Fibroblast of pulmonary artery (primary cell): ENCODE data around the gene APOBEC3G.

Experiments used
- DNase-seq: peaks from one replicate; pipeline ENCODE4 v3.0.0-alpha.2; 2010; ENCODE audit warnings: low read depth
- H3K4me3 ChIP-seq: replicated peaks from 2 replicates; pipeline ENCODE4 v1.5.1; 2011; ENCODE audit warnings: low read depth, mild to moderate bottlenecking, control low read depth, low read length, moderate library complexity
- TF ChIP-seq, protein P1 (sequence below): IDR thresholded peaks from 2 replicates; pipeline ENCODE4 v1.5.1; 2011; ENCODE audit warnings: mild to moderate bottlenecking, control low read depth, low read length, inconsistent platforms; ENCODE audit errors: missing control alignments

APOBEC3G gene

DNA sequence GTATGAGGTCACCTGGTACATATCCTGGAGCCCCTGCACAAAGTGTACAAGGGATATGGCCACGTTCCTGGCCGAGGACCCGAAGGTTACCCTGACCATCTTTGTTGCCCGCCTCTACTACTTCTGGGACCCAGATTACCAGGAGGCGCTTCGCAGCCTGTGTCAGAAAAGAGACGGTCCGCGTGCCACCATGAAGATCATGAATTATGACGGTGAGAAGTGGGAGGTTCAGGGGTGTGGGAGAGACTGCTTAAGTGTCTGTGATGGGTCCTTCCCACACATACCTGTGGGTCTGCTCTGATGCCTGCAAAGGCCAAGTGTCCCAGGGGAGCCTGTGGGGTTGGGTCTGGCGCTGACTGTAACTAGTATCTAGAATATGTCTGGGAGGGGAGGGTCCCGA, 3.9 kb downstream of the APOBEC3G start:
- no peak overlapping the region for H3K4me3 ChIP-seq
- TF ChIP-seq, protein P1, sequence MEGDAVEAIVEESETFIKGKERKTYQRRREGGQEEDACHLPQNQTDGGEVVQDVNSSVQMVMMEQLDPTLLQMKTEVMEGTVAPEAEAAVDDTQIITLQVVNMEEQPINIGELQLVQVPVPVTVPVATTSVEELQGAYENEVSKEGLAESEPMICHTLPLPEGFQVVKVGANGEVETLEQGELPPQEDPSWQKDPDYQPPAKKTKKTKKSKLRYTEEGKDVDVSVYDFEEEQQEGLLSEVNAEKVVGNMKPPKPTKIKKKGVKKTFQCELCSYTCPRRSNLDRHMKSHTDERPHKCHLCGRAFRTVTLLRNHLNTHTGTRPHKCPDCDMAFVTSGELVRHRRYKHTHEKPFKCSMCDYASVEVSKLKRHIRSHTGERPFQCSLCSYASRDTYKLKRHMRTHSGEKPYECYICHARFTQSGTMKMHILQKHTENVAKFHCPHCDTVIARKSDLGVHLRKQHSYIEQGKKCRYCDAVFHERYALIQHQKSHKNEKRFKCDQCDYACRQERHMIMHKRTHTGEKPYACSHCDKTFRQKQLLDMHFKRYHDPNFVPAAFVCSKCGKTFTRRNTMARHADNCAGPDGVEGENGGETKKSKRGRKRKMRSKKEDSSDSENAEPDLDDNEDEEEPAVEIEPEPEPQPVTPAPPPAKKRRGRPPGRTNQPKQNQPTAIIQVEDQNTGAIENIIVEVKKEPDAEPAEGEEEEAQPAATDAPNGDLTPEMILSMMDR = no peak
- no peak for DNase-seq

- TF ChIP-seq, protein P1 = no peak
- no peak for DNase-seq
- no peak overlapping the region for H3K4me3 ChIP-seq
Measured at GRCh38 chr22:39081598-39081997, 4.5 kb downstream of the APOBEC3G start.

DNA sequence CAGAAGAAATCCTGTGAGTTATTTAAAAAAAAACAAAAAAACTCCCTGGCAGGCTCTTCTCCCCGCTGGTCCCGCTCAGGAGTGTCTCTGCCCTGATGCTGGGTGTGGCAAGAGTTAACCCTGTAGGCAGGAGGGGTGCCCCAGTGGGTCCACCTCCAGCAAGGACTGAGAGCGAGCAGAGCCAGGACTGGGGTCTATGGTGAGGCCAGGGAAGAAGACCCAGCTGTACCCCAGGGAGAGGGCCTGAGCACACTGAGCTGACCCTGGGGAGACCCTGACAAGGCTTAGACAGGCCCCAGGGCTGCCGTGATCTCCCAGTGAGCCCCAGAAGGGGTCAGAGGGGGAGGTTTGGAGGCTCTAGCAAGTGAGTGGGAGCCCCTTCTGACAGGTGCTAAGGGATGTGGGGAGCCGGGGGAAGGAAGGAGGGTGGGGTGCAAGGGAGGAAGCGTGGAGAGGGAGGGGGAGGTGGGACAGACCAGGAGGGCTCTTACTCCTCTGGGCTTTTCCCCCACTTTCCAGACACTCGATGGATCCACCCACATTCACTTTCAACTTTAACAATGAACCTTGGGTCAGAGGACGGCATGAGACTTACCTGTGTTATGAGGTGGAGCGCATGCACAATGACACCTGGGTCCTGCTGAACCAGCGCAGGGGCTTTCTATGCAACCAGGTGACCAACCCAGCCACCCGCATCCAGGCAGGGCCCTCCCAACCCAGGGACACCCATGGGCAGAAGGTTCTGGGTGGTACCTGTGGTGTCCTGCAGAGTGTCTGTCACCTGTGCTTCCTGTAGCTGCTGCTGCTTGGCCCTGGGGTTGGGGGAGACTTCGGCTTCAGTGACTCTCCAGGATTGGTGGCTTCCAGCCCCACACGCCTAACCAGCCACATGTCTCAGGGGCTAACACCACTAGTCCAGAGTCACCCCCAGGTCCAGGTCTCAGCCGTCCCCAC, 6.4 kb downstream of the APOBEC3G start:
- no peak for DNase-seq
- no peak overlapping the region for H3K4me3 ChIP-seq
- TF ChIP-seq, protein P1 = no peak

DNA sequence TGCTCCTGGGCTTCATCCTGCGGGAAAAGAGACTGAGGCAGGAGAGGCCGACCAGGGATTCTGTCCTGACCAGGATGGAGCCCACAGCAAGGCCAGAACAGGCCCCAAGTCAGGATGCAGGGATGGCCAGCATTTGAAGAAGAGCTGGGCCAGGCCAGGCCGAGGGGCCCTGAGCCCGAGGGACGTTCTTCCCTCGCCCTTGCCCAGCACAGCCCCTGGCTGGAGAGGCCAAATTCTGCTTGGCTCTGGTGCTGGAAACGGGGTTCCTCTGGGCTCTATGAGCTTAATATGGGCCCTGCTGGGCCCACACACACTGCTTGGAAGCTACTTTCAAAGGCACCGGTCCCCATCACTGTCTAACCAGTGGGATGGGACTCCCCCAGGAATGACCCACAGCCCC, 7.6 kb downstream of the APOBEC3G start:
- H3K4me3 ChIP-seq = no peak overlapping the region
- TF ChIP-seq, protein P1 = no peak
- DNase-seq = no peak

DNA sequence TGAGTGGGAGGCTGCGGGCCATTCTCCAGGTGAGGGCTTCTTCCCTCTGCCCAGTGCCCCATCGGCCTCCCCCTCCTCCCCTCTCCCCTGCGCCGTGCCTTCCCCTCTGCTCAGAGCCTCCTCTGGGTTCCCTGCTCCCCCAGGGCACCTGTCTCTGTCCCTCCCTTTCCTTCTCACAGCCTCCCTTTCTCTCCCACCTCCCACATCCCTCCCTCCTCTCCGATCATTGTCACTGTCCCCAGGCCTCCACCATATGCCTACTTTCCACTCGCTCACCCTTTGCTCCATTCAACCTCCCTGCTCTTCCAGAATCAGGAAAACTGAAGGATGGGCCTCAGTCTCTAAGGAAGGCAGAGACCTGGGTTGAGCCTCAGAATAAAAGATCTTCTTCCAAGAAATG, 10.0 kb downstream of the APOBEC3G start:
- DNase-seq = no peak
- no peak overlapping the region for H3K4me3 ChIP-seq
- TF ChIP-seq, protein P1 = no peak

DNA sequence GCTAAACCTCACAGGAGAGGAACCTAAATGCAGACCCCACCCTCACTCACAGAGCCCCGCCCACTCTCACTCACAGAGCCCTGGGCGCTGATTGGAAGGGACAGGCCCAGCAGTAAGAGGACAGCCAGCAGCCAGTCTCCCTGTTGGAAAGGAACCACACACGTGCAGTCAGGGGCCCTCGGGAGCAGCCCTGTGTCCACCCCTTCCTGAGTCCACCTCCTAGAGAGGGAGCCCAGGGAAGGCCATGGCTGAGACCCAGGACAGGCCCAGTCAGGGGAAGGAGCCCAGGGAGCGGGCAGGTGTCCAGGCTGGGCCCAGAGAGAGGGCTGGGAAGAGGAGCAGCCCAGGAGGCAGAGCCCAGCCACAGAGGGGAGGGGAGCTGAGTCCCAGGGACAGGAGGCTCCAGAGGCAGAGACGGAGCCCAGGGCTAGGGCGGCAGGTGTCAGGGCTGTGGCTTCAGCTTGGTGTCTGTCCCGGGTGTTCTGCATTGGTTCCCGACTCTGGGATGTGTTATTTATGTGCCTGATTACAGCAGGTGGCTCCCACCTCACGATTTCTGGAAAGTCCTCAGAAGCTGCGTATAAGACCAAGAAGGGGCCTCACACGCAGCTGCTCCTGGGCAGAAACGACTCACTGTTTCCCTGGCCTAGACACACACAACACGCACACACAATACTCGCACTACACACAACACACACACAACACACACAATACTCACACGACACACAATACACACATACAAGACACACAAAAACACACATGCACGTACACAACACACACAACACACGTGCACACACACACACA, 11.0 kb downstream of the APOBEC3G start:
- DNase-seq = no peak

More for the DNA sequence above, 11.0 kb downstream of the APOBEC3G start:
- no peak overlapping the region for H3K4me3 ChIP-seq
- TF ChIP-seq, protein P1 = no peak
